Pancreas (tissue), 10 donors: Measurements from ENCODE around the gene CLIC5. TPM values are rescaled to one million over a fixed set of nuclear protein-coding genes. Genes with fewer than 3 reads are reported as not detected.

Experiments used
- ATAC-seq, 4 donors: fragments of 200-7000 bp; cut with Tn5 transposase; one replicate each; pipeline versions ENCODE4 v1.8.0 to v1.9.1; 2020; ENCODE audit warnings: mild to moderate bottlenecking in 4 of 4, moderate library complexity in 4 of 4
- DNase-seq, 6 donors: peaks; one replicate each; pipeline ENCODE4 v3.0.0-alpha.2; 2020
- FAIRE-seq: peaks from 2 replicates; lab custom pipeline; 2012; peaks lifted over from hg19 to GRCh38; lab: Jason Lieb, UNC
- H3K27ac ChIP-seq, 4 donors: fragments of 200-600 bp; sonication (generic); 1 replicate in 3 of 4; 2 replicates in 1 of 4; pipeline versions ENCODE4 v1.5.0 to v1.8.0; 2020
- H3K27me3 ChIP-seq, 4 donors: fragments of 200-600 bp; one replicate each; pipeline ENCODE4 v1.8.0; 2021
- H3K36me3 ChIP-seq, 3 donors: fragments of 200-600 bp; sonication (generic) in 1 of 3; one replicate each; pipeline versions ENCODE4 v1.5.0 to v1.8.0; 2020 to 2021
- H3K4me1 ChIP-seq, 3 donors: fragments of 200-600 bp; one replicate each; pipeline ENCODE4 v1.8.0; 2021
- H3K4me3 ChIP-seq, 4 donors: fragments of 200-600 bp; sonication (generic) in 2 of 4; one replicate each; pipeline versions ENCODE4 v1.5.0 to v1.8.0; 2020 to 2021
- H3K9me3 ChIP-seq, 4 donors: fragments of 200-600 bp; one replicate each; pipeline ENCODE4 v1.8.0; 2021
- CTCF ChIP-seq, 4 donors: fragments of 200-600 bp; sonication (generic) in 3 of 4; IDR thresholded peaks; one replicate each; pipeline versions ENCODE4 v1.5.0 to v1.8.0; 2021; ENCODE audit warnings: antibody characterized with exemption in 4 of 4
- WGBS, 2 donors: extraction: QIAGEN DNeasy Blood & Tissue Kit; methylation state at CpG; one replicate each; pipeline ENCODE4 v1.1.7; 2013; 5-methylcytosine and 5-hydroxymethylcytosine counted together
- intact Hi-C, 3 donors: fragments of 100-400 bp; cut with DNase I; formaldehyde crosslinking; loops; one replicate each; pipeline versions ENCODE4 v1.11.1 to v1.14.2; 2022
- polyA plus RNA-seq, 2 donors: library from polyadenylated mRNA; stranded (reverse); fragments of 200-250 nt; gene quantifications; one replicate each; pipeline ENCODE4 v1.2.3, GENCODE V29; 2013
- total RNA-seq, 6 donors: library from RNA; stranded (reverse); fragmentation: NEBNext Ultra II Directional in 4 of 6; extraction: Animal tissue kit (Norgen Biotek cat#: 25700) in 4 of 6; gene quantifications; one replicate each; pipeline versions ENCODE4 v1.2.1 to v1.2.4, GENCODE V29; 2021 to 2023
- donor health status: healthy with polysubstance abuse.
- donor health status: DM: no; HTN: no; CAD: no; lungs with moderate emphysema.
- donor health status: DM: no; HTN: no; CAD: no.
- donor health status: control.
- donor health status: control.
- donor health status: Bipolar disorder and iron deficiency.
- donor health status: DM: yes; HTN: yes; CAD: no.
- donor health status: DM: no; HTN: no; CAD: no.
- donor health status: DM: no; HTN: no; CAD: no.
- donor health status: DM: yes; HTN: yes; CAD: no.

CLIC5 gene
- total and polyA plus RNA-seq, 8 donors: 0.53 to 2.1 (median 1.3) TPM

GRCh38 chr6:45946352-45946751 lies 69.3 kb downstream of the CLIC5 start:
- DNase-seq (no peak), ATAC-seq (peak in 3 of 4 donors; percentile 34 to 58 (median 34)), FAIRE-seq (no peak)
- Histone ChIP-seq H3K27me3 (no peaks in the 10 kb centered on the region), H3K36me3 (no peaks in the 10 kb centered on the region), H3K4me3 (no peak overlapping the region), H3K27ac (no peak overlapping the region), H3K9me3 (no peaks in the 10 kb centered on the region), H3K4me1 (no peaks in the 10 kb centered on the region)
- TF ChIP-seq CTCF (IDR thresholded peaks at IDR 0.05): no peak
- intact Hi-C loops: no loop called here
- WGBS, 2 donors: 59 to 63% methylated on average over 3 of the region's 3 CpGs

- Histone ChIP-seq H3K36me3 (no peaks in the 10 kb centered on the region), H3K4me1 (no peaks in the 10 kb centered on the region), H3K27ac (no peak overlapping the region), H3K9me3 (no peaks in the 10 kb centered on the region), H3K4me3 (no peak overlapping the region), H3K27me3 (no peaks in the 10 kb centered on the region)
- intact Hi-C loops: no loop called here
- no peak for TF ChIP-seq CTCF (IDR thresholded peaks at IDR 0.05)
- ATAC-seq: no peak
- DNase-seq: no peak
- WGBS, 2 donors: 78 to 84% methylated on average over 3 of the region's 3 CpGs
- FAIRE-seq: no peak
Observed at GRCh38 chr6:45942953-45943352, 72.7 kb downstream of the CLIC5 start.

- DNase-seq: no peak
- ATAC-seq: no peak
- Histone ChIP-seq H3K4me3 (no peak overlapping the region), H3K27ac (no peak overlapping the region), H3K9me3 (no peaks in the 10 kb centered on the region), H3K27me3 (no peaks in the 10 kb centered on the region), H3K4me1 (no peaks in the 10 kb centered on the region), H3K36me3 (no peaks in the 10 kb centered on the region)
- intact Hi-C loops: no loop called here
- 74% methylated on average over 7 of the region's 7 CpGs for WGBS, 2 donors
- FAIRE-seq: no peak
- TF ChIP-seq CTCF (IDR thresholded peaks at IDR 0.05): no peak
Observed at GRCh38 chr6:45933855-45934254, 81.8 kb downstream of the CLIC5 start.

- no peaks in the 10 kb centered on the region for H3K9me3 ChIP-seq
- intact Hi-C loops: no loop called here
- no peak overlapping the region for H3K27ac ChIP-seq
- no peaks in the 10 kb centered on the region for H3K36me3 ChIP-seq
- 69 to 93% methylated on average over 1 of the region's 1 CpG for WGBS, 2 donors
- no peak for TF ChIP-seq CTCF (IDR thresholded peaks at IDR 0.05)
- DNase-seq (no peak), ATAC-seq (no peak), FAIRE-seq (no peak)
- H3K4me3 ChIP-seq: no peak overlapping the region
- H3K27me3 ChIP-seq: no peaks in the 10 kb centered on the region
- H3K4me1 ChIP-seq: no peaks in the 10 kb centered on the region
Observed at GRCh38 chr6:45931232-45931631, 84.4 kb downstream of the CLIC5 start.

- 9 to 13% methylated on average over 7 of the region's 7 CpGs for WGBS, 2 donors
- TF ChIP-seq CTCF (IDR thresholded peaks at IDR 0.05): peak; percentile 85 to 93 (median 90)
- no peaks in the 10 kb centered on the region for H3K27me3 ChIP-seq
- ATAC-seq: peak; percentile 58 to 95 (median 88)
- H3K27ac ChIP-seq: no peak overlapping the region
- DNase-seq: peak; percentile 33 to 82 (median 68)
- no peaks in the 10 kb centered on the region for H3K9me3 ChIP-seq
- no peak for FAIRE-seq
- H3K4me1 ChIP-seq: no peaks in the 10 kb centered on the region
- no peaks in the 10 kb centered on the region for H3K36me3 ChIP-seq
- no peak overlapping the region for H3K4me3 ChIP-seq
- intact Hi-C loops: no loop called here
Observed at GRCh38 chr6:45930420-45931040, 85.1 kb downstream of the CLIC5 start.
